ENCODE data around the gene RSPH9.

RSPH9 gene

DNA sequence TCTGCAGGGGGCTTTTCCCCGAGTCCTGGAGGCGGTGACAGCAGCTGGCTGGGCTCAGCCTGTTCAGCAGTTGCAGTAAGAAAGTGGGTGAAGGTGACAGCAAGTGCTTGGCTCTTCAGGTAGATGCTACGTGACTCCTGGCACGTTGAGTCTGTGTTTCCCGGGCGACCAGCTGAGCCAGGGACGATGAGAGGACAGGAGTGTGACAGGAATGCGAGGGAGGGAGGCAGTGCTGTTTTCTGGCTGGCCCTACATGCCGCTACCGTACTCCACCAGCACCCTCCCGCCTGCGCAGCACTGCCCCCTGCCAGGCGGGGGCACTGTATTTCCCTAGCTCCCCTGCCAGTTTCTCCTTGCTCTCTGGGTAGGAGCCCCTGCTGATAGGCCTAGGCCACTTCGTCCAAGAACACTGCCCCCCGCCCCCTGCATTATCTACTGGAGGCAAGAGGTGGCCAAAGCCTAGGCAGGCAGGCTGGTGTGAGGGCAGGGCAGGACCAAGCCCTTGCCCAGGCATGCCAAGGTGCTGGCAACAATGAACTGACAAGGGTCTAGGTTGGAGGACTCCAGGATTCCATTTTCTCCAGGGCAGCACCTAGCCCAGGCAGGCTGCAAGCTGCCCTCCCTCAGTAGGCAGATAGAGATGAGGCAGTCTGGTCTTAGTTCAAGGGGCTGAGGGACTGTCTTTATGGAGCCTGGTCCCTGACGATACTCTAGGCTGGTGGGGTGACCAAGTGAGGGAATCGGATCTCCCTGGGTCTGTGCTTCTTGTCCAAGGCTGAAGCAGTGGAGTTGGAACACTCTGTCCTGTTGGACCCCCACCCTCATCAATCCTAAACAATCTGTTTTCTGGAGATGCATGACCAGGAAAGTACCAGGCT, 23.6 kb downstream of the RSPH9 start:
- peak; percentile 44 for DNase-seq (ENCODE audit: low spot score)

DNA sequence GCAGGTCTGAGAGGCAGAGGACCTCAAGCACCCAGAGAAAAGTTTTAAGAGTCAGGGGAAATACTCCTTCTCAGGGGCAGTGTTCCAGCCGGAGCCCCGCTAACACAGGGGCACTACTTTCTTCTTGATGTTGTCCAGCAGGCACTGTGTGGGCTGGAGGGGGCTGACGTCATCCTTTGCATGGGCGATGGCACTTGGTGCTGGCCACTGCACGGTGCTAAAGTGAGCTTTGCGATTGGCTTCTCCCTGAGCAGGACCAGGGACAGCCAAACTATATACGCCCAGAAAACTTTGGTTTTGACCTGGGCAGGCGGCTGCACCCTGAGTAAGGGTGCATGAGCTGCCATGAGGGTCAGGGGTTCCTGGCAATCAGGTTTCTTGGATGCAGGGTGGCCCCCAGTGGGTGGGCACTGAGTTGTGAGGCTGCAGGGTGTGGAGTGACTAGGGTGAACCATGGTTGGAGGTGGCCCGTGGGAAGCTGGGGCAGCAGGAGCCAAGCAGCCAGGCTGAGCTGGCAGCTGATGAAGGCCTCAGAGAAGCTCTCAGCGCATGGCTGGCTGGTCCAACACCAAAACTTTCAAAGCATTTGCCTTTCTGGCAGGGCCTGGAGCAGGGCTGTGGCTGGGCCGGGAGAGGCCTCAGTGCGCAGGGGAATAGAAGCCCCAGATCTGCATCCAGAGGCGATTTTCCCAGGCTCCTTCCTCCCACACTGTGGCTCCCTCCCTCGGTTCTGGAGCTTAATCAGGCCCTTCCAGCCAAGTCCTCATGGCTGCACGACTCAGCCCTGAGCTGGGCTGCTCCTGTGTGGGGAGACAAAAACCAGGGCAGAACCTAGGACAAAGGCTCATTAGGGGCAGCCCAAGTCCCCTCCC, 24.4 kb downstream of the RSPH9 start:
- peak; percentile 51 for DNase-seq (ENCODE audit: low spot score)

- DNase-seq (ENCODE audit: low spot score) = no peak
Observed at GRCh38 chr6:43669922-43670622, 25.2 kb downstream of the RSPH9 start.

GRCh38 chr6:43670623-43670986, 25.8 kb downstream of the RSPH9 start:
- DNase-seq (ENCODE audit: low spot score) = no peak

- no peak for DNase-seq (ENCODE audit: low spot score)
Observed at GRCh38 chr6:43671011-43671800, 26.4 kb downstream of the RSPH9 start.

GRCh38 chr6:43671801-43672690, 27.2 kb downstream of the RSPH9 start:
- DNase-seq (ENCODE audit: low spot score) = no peak

- DNase-seq (ENCODE audit: low spot score) = no peak
Observed at GRCh38 chr6:43673444-43674084, 28.7 kb downstream of the RSPH9 start.

GRCh38 chr6:43674291-43674690, 29.5 kb downstream of the RSPH9 start:
- DNase-seq (ENCODE audit: low spot score) = no peak

GRCh38 chr6:43674921-43675320, 30.1 kb downstream of the RSPH9 start:
- no peak for DNase-seq (ENCODE audit: low spot score)

- no peak for DNase-seq (ENCODE audit: low spot score)
Observed at GRCh38 chr6:43676962-43677606, 32.2 kb downstream of the RSPH9 start.

GRCh38 chr6:43677759-43678158, 32.9 kb downstream of the RSPH9 start:
- no peak for DNase-seq (ENCODE audit: low spot score)

GRCh38 chr6:43678341-43678740, 33.5 kb downstream of the RSPH9 start:
- no peak for DNase-seq (ENCODE audit: low spot score)

- DNase-seq (ENCODE audit: low spot score) = no peak
Observed at GRCh38 chr6:43679057-43679456, 34.2 kb downstream of the RSPH9 start.

- no peak for DNase-seq (ENCODE audit: low spot score)
Observed at GRCh38 chr6:43680308-43681200, 35.7 kb downstream of the RSPH9 start.

DNA sequence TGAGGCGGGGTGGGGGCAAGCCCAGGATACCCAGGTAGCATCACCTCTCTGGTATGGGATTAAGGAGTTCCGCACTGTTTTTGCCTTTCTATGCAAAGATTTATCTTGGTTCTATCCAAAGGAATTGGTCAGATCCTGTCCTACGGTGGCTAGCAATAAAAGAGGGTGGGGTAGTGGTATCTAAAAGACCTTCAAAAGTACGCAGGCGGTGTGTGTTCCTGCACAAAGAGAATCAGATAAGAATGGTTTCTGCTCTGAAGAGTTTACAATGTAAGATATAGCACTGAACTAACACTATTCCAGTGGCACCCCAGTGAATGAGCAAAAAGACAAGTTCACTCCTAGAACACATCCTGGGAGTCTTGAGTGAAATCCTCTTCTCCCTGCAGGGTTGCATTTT, 36.5 kb downstream of the RSPH9 start:
- DNase-seq (ENCODE audit: low spot score) = no peak

DNA sequence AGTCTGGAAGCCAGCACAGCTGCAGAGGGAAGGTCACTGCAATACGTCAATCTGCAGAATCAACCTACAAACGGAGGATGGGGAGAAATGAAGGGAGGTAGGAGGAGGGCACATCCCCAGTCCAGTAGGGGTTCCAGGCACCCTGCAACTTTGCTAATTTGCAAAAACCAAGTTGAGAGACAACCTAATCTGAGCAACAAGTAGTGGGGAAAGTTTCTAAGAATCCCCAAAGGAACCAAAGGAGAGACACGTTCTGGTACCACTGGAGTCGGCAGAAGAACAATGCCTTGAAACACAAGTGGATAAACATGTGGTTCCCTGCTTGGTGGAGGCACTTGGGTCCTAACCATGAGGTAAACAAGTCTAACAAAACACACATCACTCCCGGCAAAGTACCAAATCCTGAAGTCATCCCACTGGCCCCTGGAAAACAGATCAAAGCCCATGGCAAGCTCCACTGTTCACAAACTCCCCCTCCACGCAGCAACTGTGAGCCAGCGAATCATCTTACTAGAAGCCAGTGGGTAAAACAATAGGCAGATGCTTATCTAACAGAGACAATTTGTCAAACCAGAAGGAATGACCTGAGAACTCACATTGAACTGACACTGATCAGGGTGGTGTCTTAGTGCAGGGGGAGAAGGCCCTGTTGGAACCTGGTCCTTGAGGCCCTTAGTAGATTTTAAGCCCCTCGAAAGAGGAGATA, 38.0 kb downstream of the RSPH9 start:
- no peak for DNase-seq (ENCODE audit: low spot score)

GRCh38 chr6:43683708-43684455, 39.0 kb downstream of the RSPH9 start:
- peak; percentile 15 for DNase-seq (ENCODE audit: low spot score)
